GM13977 (cell line): Measurements from ENCODE around the gene LAPTM5.

Source experiments
- DNase-seq: peaks from one replicate; pipeline ENCODE4 v3.0.0; 2012; ENCODE audit warnings: low spot score
- in situ Hi-C: fragments of 300-500 bp; cut with MboI; formaldehyde crosslinking; loops from one replicate; pipeline ENCODE4 v1.12.0; 2022; ENCODE audit warnings: low sequenced_read_pairs, low pct_unique_long_range_greater_than_20kb, mixed read lengths, inconsistent platforms; ENCODE audit not compliant: unreplicated experiment
- TF ChIP-seq, protein P1 (sequence below): IDR thresholded peaks from 2 replicates; pipeline ENCODE4 v1.5.1; 2012; ENCODE audit warnings: mild to moderate bottlenecking, control low read depth; ENCODE audit not compliant: insufficient read depth; ENCODE audit errors: extremely low read depth, missing control alignments

The LAPTM5 gene

DNA sequence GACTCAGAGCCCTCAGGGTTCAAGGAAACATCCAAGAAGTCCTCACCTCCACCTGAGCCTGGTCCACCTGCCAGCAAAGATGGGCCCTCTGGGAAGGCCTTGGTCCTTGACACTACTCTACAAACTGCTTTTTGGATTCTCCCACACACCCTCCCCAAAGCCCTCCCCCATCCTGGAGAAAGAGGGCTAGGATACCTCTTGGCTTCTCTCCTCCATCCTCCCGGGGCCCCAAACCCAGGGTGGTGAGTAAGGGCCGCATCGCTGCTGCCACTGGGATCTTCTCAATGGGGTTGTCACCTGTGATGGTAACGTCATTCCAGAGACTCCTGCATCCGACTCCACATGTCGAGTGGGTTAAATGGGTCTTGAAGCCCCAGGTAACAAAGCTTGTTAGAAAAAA lies 60.7 kb downstream of the LAPTM5 start:
- TF ChIP-seq, protein P1, sequence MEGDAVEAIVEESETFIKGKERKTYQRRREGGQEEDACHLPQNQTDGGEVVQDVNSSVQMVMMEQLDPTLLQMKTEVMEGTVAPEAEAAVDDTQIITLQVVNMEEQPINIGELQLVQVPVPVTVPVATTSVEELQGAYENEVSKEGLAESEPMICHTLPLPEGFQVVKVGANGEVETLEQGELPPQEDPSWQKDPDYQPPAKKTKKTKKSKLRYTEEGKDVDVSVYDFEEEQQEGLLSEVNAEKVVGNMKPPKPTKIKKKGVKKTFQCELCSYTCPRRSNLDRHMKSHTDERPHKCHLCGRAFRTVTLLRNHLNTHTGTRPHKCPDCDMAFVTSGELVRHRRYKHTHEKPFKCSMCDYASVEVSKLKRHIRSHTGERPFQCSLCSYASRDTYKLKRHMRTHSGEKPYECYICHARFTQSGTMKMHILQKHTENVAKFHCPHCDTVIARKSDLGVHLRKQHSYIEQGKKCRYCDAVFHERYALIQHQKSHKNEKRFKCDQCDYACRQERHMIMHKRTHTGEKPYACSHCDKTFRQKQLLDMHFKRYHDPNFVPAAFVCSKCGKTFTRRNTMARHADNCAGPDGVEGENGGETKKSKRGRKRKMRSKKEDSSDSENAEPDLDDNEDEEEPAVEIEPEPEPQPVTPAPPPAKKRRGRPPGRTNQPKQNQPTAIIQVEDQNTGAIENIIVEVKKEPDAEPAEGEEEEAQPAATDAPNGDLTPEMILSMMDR = no peak
- no peak for DNase-seq
- in situ Hi-C loops = no loop called here

DNA sequence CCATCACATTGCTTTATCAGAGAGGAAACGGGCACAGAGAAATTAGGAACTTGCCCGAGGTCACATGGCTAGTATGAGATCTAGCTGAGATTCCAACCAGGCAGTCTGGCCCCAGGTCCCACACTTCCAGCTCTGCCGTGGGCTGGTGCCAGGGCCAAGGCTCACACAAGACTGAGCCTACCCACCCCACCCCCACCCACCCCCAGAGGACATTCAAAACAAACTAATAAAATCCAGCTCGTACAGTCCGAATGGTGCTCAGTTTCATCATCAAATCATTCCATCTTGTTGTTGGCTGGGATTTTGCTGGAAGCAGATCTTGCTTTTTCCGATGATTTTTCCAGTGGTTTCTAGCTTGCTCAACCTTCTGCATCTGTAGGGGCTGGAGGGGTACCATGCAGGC lies 62.1 kb downstream of the LAPTM5 start:
- DNase-seq = no peak
- in situ Hi-C loops = no loop called here
- TF ChIP-seq, protein P1 = no peak

DNA sequence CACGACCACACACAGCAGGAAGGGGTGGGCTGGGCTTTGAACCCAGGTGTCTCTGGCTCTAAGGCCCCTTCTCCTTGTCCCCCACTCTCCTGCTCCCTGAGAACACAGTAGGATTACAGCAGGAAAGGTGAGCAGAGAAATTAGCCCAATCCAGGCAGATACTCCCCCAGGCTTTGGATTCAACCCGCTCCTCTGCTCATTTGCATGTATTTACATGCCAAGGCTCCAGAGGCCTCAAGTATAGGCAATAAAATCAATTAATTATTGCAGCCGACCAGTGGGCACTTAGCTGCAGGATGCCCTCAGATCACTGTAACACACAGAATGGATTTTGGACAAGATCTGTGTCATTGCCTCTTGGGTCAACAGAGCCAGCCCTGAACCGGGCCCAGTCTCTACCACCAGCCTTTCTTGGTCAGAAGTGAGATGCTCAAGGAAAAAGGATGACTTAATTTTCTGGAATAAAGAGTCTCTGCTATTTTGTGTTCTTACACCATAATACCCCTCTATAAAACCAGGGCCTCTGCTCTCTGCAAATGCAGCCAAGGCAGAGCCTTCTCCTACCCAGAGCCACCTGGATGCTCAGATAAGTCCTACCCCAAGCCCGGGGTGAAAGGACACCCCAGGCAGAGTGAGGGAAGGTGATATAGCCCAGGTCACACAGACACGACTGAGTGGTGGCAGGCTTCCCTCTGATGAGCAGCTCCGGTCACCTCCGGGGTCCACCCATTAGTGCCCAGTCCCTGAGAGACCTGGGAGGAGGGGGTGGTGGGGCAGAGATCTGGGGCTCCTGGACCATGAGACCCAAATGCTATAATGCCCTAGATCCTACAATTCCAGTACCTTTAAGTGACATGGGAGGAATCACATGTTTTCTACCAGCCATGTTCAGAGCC lies 63.0 kb downstream of the LAPTM5 start:
- in situ Hi-C loops = no loop called here
- no peak for DNase-seq
- TF ChIP-seq, protein P1 = no peak

DNA sequence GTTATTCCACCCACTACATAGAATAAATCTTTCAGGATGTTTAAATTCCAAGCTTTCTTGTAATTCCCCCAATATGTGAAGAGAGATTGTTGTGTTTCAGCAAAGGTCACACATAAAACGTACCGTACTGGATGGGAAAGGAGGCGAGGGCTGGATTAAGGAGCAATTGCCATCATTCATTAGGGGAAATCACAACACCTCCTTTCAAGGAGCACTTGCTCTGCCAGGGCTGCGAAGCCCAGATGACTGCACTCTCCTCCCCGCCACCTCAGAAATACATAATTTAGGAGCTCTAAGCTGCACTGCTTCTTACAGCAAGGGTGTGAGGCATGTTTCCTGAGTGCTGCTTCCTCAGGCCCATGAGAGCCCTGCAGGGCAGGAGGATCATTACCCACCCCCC lies 63.8 kb downstream of the LAPTM5 start:
- no peak for DNase-seq
- TF ChIP-seq, protein P1 = no peak
- in situ Hi-C loops = no loop called here

DNA sequence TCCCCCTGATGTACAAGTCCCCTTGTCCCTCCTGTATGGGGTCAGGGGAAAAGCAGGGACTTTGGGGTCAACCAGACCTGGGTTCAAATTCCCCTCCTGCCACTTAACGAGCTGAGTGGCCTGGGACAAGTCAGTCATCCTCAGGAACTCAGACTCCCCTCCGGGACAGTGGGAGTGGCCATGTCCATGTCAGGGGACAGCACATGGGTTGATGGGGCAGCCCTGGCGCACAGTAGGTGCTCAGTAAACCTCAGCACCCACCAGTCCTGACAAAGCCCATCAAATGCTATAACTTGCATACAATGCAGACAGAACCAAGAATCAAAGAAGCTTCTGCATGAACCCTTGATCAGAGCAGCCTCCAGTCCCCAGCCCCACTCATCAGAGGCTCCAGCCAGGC lies 64.2 kb downstream of the LAPTM5 start:
- no peak for DNase-seq
- in situ Hi-C loops = no loop called here
- TF ChIP-seq, protein P1 = no peak

DNA sequence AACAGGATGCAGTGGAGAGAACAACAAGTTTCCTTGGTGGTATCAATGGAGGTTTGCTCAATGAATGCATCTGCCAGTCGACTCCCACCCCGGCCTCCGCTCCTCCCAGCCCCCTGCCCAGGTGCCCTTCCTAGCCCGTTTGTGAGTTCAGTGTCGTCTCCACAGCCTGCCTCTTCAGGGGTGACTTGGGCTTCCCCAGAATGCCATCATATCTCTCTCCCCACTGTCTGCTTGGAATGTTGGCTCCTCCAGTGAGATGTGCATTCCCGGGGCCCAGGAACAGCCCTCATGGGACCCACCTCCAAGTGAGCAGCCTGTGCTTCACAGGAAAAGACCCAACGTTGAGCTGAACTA lies 64.6 kb downstream of the LAPTM5 start:
- TF ChIP-seq, protein P1 = no peak
- in situ Hi-C loops = no loop called here

More for the DNA sequence above, 64.6 kb downstream of the LAPTM5 start:
- DNase-seq = no peak
